Gastrocnemius medialis (tissue), 4 donors: Measurements from ENCODE around the gene CUZD1. TPM values are rescaled to one million over a fixed set of nuclear protein-coding genes. Genes with fewer than 3 reads are reported as not detected.

Source experiments
- ATAC-seq, 2 donors: fragments of 150-250 bp; one replicate each; pipeline ENCODE4 v1.9.1; 2016
- DNase-seq, 2 donors: peaks; one replicate each; pipeline ENCODE4 v3.0.0-alpha.2; 2019
- H3K27ac ChIP-seq, 4 donors: fragments of 200-600 bp; sonication (generic); 1 replicate in 1 of 4; 2 replicates in 3 of 4; pipeline ENCODE4 v1.5.1; 2016 to 2018; ENCODE audit warnings: mild to moderate bottlenecking in 2 of 4, moderate library complexity in 1 of 4
- H3K27me3 ChIP-seq, 3 donors: fragments of 200-600 bp; sonication (generic) in 2 of 3; 1 replicate in 1 of 3; 2 replicates in 2 of 3; pipeline versions ENCODE4 v1.5.1 to v1.6.0; 2016 to 2019; ENCODE audit warnings: mild to moderate bottlenecking in 1 of 3, moderate library complexity in 1 of 3
- H3K36me3 ChIP-seq, 2 donors: fragments of 200-600 bp; sonication (generic) in 1 of 2; one replicate each; pipeline ENCODE4 v1.5.1; 2017 to 2018
- H3K4me1 ChIP-seq, 2 donors: fragments of 200-600 bp; sonication (generic) in 1 of 2; one replicate each; pipeline ENCODE4 v1.5.1; 2016 to 2017; ENCODE audit warnings: mild to moderate bottlenecking in 2 of 2
- H3K4me3 ChIP-seq, 4 donors: fragments of 200-600 bp; sonication (generic) in 3 of 4; 1 replicate in 1 of 4; 2 replicates in 3 of 4; pipeline ENCODE4 v1.5.1; 2016 to 2019; ENCODE audit warnings: mild to moderate bottlenecking in 2 of 4
- H3K9me3 ChIP-seq, 3 donors: fragments of 200-600 bp; sonication (generic) in 2 of 3; 1 replicate in 1 of 3; 2 replicates in 2 of 3; pipeline ENCODE4 v1.5.1; 2016 to 2019
- POLR2A ChIP-seq, 2 donors: fragments of 450-650 bp; IDR thresholded peaks; one replicate each; pipeline ENCODE4 v1.6.1; 2017; ENCODE audit warnings: antibody characterized with exemption in 2 of 2, mild to moderate bottlenecking in 2 of 2, moderate library complexity in 2 of 2
- in situ Hi-C, 4 donors: fragments of 200-750 bp; cut with MboI; loops; one replicate each; pipeline versions ENCODE4 v1.15.0 to v1.8.0; 2017; ENCODE audit warnings: low sequenced_read_pairs in 4 of 4
- intact Hi-C: fragments of 100-400 bp; cut with DNase I; formaldehyde crosslinking; loops from one replicate; pipeline ENCODE4 v1.15.1; 2023; ENCODE audit warnings: low total_unique reads
- total RNA-seq, 4 donors: library from RNA; depleted of rRNA; stranded (reverse); fragments of >200 nt; gene quantifications; one replicate each; pipeline versions ENCODE4 v1.1.0 to v1.2.3, GENCODE V29; 2016
- TF ChIP-seq, protein P1 (sequence below), 5 experiments: fragments of 450-650 bp in 3 of 5; fragments of 200-600 bp in 2 of 5; sonication (generic) in 2 of 5; IDR thresholded peaks in 4 of 5; conservative IDR thresholded peaks in 1 of 5; 1 replicate in 4 of 5; 2 replicates in 1 of 5; pipeline ENCODE4 v1.5.1; 2016 to 2019; ENCODE audit warnings: antibody characterized with exemption in 5 of 5, mild to moderate bottlenecking in 3 of 5, moderate library complexity in 3 of 5

The CUZD1 gene
- total RNA-seq, 4 donors from 2014 or later: 0.09 TPM; not detected in 3

DNA sequence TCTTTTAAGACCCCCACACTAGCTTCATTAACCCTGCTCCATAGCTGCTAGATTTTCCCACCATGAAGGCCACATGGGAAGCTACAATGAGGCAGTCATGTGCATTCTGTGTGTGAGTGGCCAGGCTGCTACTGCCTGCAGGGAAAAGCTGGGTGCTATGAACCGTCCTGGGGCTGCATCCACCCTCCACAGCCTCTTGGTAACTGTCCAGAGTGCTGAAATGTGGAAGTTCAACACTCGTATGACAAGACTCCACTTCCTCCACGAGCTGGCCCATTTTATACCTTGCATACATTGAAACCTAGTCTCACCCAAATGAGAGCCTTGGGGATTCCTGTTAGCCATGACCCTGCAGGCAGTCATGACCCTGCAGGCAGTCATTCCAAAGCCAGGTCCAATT, 59.4 kb downstream of the CUZD1 start:
- Histone ChIP-seq H3K4me1 (no peaks in the 10 kb centered on the region), H3K9me3 (no peaks in the 10 kb centered on the region), H3K36me3 (no peaks in the 10 kb centered on the region), H3K4me3 (no peak overlapping the region), H3K27ac (no peak overlapping the region), H3K27me3 (no peaks in the 10 kb centered on the region)
- ATAC-seq (no peak), DNase-seq (no peak)
- intact Hi-C loops: no loop called here
- no peak for TF ChIP-seq POLR2A (IDR thresholded peaks at IDR 0.05)
- TF ChIP-seq, protein P1, sequence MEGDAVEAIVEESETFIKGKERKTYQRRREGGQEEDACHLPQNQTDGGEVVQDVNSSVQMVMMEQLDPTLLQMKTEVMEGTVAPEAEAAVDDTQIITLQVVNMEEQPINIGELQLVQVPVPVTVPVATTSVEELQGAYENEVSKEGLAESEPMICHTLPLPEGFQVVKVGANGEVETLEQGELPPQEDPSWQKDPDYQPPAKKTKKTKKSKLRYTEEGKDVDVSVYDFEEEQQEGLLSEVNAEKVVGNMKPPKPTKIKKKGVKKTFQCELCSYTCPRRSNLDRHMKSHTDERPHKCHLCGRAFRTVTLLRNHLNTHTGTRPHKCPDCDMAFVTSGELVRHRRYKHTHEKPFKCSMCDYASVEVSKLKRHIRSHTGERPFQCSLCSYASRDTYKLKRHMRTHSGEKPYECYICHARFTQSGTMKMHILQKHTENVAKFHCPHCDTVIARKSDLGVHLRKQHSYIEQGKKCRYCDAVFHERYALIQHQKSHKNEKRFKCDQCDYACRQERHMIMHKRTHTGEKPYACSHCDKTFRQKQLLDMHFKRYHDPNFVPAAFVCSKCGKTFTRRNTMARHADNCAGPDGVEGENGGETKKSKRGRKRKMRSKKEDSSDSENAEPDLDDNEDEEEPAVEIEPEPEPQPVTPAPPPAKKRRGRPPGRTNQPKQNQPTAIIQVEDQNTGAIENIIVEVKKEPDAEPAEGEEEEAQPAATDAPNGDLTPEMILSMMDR (IDR thresholded peaks at IDR 0.05 in 4 of 5, conservative IDR thresholded peaks at IDR 0.05 in 1 of 5): no peak
- in situ Hi-C loops: no loop called here

DNA sequence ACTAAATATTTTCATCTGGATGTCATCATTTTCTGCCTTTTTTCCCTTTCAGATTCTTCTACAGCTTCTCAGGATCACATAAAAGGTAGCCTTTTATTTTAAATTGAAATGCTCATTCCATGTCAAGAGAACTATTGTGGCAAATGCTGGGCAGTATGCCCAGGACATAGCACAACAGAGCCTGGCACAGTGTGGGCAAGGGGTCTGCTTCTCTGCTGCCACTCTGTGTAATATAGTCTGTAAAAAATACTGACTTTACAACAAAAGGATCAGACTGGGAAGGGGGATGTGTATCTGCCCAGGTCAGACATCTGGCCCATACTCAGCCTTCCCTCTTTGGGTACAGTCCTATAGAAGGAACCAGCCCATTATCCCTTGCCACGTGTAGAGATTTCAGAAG, 62.7 kb downstream of the CUZD1 start:
- H3K27ac ChIP-seq: no peak overlapping the region
- no peaks in the 10 kb centered on the region for H3K27me3 ChIP-seq
- ATAC-seq: no peak
- H3K4me3 ChIP-seq: no peak overlapping the region
- H3K36me3 ChIP-seq: no peaks in the 10 kb centered on the region
- intact Hi-C loops (no loop called here), in situ Hi-C loops (no loop called here)
- no peaks in the 10 kb centered on the region for H3K4me1 ChIP-seq
- TF ChIP-seq, protein P1 (IDR thresholded peaks at IDR 0.05 in 4 of 5, conservative IDR thresholded peaks at IDR 0.05 in 1 of 5): no peak
- TF ChIP-seq POLR2A (IDR thresholded peaks at IDR 0.05): no peak
- no peaks in the 10 kb centered on the region for H3K9me3 ChIP-seq
- DNase-seq: no peak

Other genes with a start within 250 kb of the CUZD1 start
- gene C10orf120, start 146.0 kb downstream of the CUZD1 start, total RNA-seq: not detected
- gene FAM24B, start 33.7 kb upstream of the CUZD1 start, total RNA-seq: not detected
- not detected for gene FAM24A, start 64.8 kb upstream of the CUZD1 start, total RNA-seq
- 1 to 10 TPM; 4.2 to 9.6 (median 6.8) TPM for gene C10orf88, start 108.4 kb upstream of the CUZD1 start, total RNA-seq
- 1 to 10 TPM; 2.2 to 7.0 (median 4.4) TPM for gene PSTK, start 134.5 kb upstream of the CUZD1 start, total RNA-seq
- 10 to 100 TPM in 1 of 4 donors, 1 to 10 TPM in 3; 4.3 to 11.0 (median 7.7) TPM for gene IKZF5, start 162.9 kb upstream of the CUZD1 start, total RNA-seq
- 10 to 100 TPM; 16.2 to 40.2 (median 22.0) TPM for gene ACADSB, start 163.1 kb upstream of the CUZD1 start, total RNA-seq